HL-60 (cell line): ENCODE results near the gene PTPRT.

Experiments
- DNase-seq, 2 experiments: peaks; one replicate each; pipeline ENCODE4 v3.0.0-alpha.2; 2010 to 2020; ENCODE audit warnings: low read depth in 1 of 2, low spot score in 1 of 2
- H3K27ac ChIP-seq: fragments of 250-450 bp; sonication (Bioruptor Pico); replicated peaks from 2 replicates; pipeline ENCODE4 v1.5.1; 2020; ENCODE audit warnings: mild to moderate bottlenecking, moderate library complexity
- H3K27me3 ChIP-seq: fragments of 250-450 bp; sonication (Bioruptor Pico); 2 replicates; pipeline ENCODE4 v1.5.1; 2021; ENCODE audit warnings: mild to moderate bottlenecking, moderate library complexity; ENCODE audit not compliant: insufficient read depth, poor library complexity, severe bottlenecking
- H3K4me3 ChIP-seq: replicated peaks from 2 replicates; pipeline ENCODE4 v1.5.1; 2011; ENCODE audit warnings: mild to moderate bottlenecking, control low read depth, low read length; ENCODE audit not compliant: insufficient read depth
- CTCF ChIP-seq: IDR thresholded peaks from one replicate; pipeline ENCODE4 v1.5.1; 2011; ENCODE audit warnings: low read length, control low read depth, inconsistent platforms; ENCODE audit not compliant: insufficient read depth
- GABPA ChIP-seq: IDR thresholded peaks from 2 replicates; pipeline ENCODE4 v1.6.1; 2012; ENCODE audit warnings: low read depth
- POLR2AphosphoS5 ChIP-seq: IDR thresholded peaks from 2 replicates; pipeline ENCODE4 v1.6.1; 2012; ENCODE audit warnings: low read depth
- REST ChIP-seq: IDR thresholded peaks from 2 replicates; pipeline ENCODE4 v1.6.1; 2012; ENCODE audit warnings: low read depth; ENCODE audit not compliant: insufficient replicate concordance
- SPI1 ChIP-seq: IDR thresholded peaks from 2 replicates; pipeline ENCODE4 v1.6.1; 2012; ENCODE audit warnings: low read depth, mild to moderate bottlenecking, borderline replicate concordance

Gene PTPRT

GRCh38 chr20:43186312-43186711 lies 3.4 kb downstream of the PTPRT start:
- no peak overlapping the region for H3K27ac ChIP-seq
- H3K27me3 ChIP-seq, result peaks cover 29% of the 10 kb centered on the region
- no peak for DNase-seq
- TF ChIP-seq SPI1 (no peak), POLR2AphosphoS5 (no peak), REST (no peak), GABPA (no peak)
- H3K4me3 ChIP-seq, result no peak overlapping the region

GRCh38 chr20:43185901-43186300 lies 3.8 kb downstream of the PTPRT start:
- TF ChIP-seq SPI1 (no peak), GABPA (no peak), CTCF (no peak), REST (no peak), POLR2AphosphoS5 (no peak)
- no peak overlapping the region for H3K27ac ChIP-seq
- no peak overlapping the region for H3K4me3 ChIP-seq
- DNase-seq, result no peak
- peaks cover 24% of the 10 kb centered on the region for H3K27me3 ChIP-seq

GRCh38 chr20:43183536-43184070 lies 6.1 kb downstream of the PTPRT start:
- Histone ChIP-seq H3K27me3 (peaks cover 8% of the 10 kb centered on the region), H3K4me3 (no peak overlapping the region), H3K27ac (no peak overlapping the region)
- DNase-seq, result no peak
- TF ChIP-seq POLR2AphosphoS5 (no peak), SPI1 (no peak), GABPA (no peak), CTCF (no peak), REST (no peak)

- no peaks in the 10 kb centered on the region for H3K27me3 ChIP-seq
- H3K27ac ChIP-seq, result no peak overlapping the region
- DNase-seq, result no peak
- H3K4me3 ChIP-seq, result no peak overlapping the region
- TF ChIP-seq GABPA (no peak), CTCF (no peak), REST (no peak), SPI1 (no peak), POLR2AphosphoS5 (no peak)
These were observed 11.6 kb downstream of the PTPRT start for GRCh38 chr20:43178080-43178479.
